Effector CD8-positive, alpha-beta T cell (primary cell): ENCODE measurements around the gene SHBG.
A peak's percentile ranks its signal among the peaks of the same experiment; 100 is the strongest.

Source experiments
- DNase-seq: peaks from one replicate; lab custom pipeline; 2025; lab: John Stamatoyannopoulos, UW

Gene SHBG

GRCh38 chr17:7650509-7651096 lies 20.7 kb downstream of the SHBG start, which contains the start of gene ATP1B2:
TSS of gene ATP1B2 (plus strand) at chr17:7650926. CDS start at chr17:7651519, 593 bp downstream.
- peak; percentile 85 for DNase-seq

- no peak for DNase-seq
Observed at GRCh38 chr17:7651097-7651664, 21.2 kb downstream of the SHBG start.

- DNase-seq = no peak
Observed at GRCh38 chr17:7651665-7652387, 21.9 kb downstream of the SHBG start.

GRCh38 chr17:7652388-7653356 lies 22.7 kb downstream of the SHBG start:
- no peak for DNase-seq

GRCh38 chr17:7654832-7655540 lies 25.1 kb downstream of the SHBG start:
- no peak for DNase-seq

- DNase-seq = no peak
Observed at GRCh38 chr17:7655541-7655840, 25.6 kb downstream of the SHBG start.

- no peak for DNase-seq
Observed at GRCh38 chr17:7656958-7657609, 27.1 kb downstream of the SHBG start.

- DNase-seq = no peak
Observed at GRCh38 chr17:7667656-7668406, 37.9 kb downstream of the SHBG start.

- DNase-seq = no peak
Observed at GRCh38 chr17:7668482-7668881, 38.5 kb downstream of the SHBG start.

- DNase-seq = no peak
Observed at GRCh38 chr17:7673239-7673638, 43.3 kb downstream of the SHBG start.

GRCh38 chr17:7674934-7675333 lies 45.0 kb downstream of the SHBG start:
- no peak for DNase-seq

- DNase-seq = no peak
Observed at GRCh38 chr17:7676533-7676932, 46.6 kb downstream of the SHBG start.

GRCh38 chr17:7677388-7678067 lies 47.6 kb downstream of the SHBG start:
- DNase-seq = no peak
